ENCODE results near the gene ARID3A.

ARID3A gene

DNA sequence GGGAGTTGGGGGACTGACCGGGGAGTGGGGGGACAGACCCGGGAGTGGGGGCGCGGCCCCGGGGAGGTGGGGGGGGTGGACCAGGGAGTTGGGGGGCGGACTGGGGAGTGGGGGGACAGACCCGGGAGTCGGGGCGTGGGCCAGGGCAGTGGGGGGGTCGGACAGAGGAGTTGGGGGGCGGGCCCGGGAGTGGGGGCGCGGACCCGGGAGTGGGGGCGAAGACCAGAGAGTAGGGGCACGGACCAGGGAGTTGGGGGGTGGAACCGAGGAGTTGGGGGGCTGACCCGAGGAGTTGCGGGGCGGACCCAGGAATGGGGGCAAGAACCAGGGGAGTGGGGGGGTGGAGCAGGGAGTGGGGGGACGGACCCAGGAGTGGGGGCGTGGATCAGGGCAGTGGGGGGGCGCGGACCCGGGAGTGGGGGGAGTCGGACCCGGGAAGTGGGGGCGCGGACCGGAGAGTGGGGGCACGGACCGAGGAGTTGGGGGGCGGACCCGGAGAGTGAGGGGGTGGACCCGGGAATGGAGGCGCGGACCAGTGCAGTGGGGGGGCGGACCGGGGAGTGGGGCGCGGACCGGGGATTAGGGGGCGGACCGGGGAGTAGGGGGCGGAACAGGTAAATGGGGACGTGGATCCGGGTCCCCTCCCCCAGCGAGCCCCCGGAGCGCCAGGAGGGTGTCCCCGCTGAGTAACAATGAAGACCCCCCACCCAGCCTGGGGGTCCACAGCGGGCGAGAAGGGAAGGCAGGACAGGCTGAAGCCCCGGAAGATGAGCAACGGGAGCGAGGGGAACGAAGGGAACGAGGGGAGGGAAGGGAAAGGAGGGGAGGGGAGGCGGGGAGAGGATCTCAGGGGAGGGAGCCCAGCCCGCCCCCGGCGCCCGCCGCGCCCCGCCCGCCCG, 13.4 kb upstream of the ARID3A start:
- no peak for DNase-seq (ENCODE audit: low read depth in 2 of 2)

DNA sequence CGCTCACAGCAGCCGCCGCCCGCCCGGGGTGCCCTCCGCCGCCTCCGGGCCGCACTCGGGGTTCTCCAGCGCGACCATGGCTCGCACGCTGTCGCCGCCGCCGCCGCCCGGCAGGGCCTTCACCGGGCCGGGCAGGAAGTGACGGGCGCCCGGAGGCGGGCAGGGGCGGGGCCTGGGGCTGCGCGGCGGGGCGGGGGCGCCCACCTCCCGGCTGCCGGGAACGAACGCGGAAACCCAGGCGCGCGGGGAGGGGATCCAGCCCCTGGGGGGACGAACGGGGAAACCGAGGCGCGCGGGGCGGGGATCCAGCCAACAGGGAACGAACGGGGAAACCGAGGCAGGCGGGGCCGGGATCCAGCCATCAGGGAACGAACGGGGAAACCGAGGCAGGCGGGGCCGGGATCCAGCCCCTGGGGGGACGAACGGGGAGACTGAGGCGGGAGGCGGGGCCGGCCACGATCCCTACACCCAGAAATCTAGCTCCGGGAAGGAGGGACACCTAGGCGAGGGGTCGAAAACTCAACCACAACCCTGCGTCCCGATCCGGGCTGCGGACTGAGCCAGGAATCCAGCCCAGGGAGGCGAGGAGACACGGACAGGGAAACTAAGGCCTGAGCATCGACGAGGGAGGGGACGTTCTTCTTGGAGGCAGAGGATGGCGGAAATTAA, 12.6 kb upstream of the ARID3A start, which contains the start of gene R3HDM4:
TSS of gene R3HDM4 (minus strand) at position 140 of the 669 bp plus-strand sequence. CDS start at position 78, 62 bp downstream.
- DNase-seq (ENCODE audit: low read depth in 2 of 2): no peak

DNA sequence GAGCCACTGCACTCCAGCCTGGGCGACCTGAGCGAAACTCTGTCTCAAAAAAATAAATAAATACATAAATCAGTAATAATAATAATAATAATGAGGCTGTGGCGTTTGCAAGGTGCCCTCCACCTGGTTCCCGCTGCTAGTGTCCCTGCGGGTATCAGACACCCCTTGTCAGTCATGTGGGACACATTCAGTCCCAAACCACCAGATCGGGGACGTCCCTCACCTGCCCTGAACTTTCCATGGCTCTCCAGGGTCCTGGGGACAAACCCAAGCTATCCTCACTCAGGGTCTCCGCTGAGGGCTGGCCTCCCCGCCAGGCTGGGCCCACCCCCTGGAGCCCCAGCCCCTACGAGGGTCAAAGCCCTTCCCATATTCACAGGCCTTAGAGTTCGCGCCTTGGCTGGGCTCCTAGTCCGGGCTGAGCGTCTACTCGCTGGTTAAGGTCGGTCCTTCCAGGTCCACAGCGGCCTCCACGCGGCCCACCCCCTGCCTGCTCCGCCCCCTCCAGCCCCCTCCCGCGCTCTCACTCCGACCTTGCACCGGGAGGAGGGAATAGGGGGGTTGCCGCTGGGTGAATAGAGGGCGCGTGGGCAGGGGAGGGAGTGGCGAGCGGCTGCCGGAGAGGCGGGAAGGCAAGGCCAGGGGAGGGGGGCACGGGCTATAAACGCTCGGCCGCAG, 9.1 kb upstream of the ARID3A start:
- DNase-seq (ENCODE audit: low read depth in 2 of 2): no peak

DNA sequence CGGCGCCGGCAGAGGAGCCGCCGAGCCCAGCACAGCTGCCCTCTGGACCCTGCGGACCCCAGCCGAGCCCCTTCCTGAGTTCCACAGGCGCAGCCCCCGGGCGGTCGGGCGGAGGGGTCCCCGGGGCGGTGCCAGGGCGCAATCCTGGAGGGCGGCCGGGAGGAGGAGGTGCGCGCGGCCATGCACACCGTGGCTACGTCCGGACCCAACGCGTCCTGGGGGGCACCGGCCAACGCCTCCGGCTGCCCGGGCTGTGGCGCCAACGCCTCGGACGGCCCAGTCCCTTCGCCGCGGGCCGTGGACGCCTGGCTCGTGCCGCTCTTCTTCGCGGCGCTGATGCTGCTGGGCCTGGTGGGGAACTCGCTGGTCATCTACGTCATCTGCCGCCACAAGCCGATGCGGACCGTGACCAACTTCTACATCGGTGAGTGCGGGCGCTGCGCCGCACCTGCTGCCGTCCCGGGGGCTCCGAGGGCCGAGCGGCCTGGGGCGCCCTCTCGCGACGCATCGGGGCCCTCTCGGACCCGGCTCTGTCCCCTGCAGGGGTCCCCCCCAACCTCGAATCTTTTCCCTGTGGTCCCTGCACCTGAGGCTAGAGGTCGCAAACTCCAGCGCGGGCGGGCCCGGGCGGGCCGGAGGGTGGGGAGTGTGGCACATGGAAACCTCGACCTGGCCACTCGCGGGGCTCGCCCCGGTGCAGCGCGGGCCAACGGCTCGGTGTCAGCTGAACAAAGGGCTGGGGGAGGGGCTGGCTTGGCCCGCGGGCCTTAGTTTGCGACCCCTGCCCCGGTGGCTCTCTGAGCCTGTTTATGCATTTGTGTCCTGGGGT, 8.3 kb upstream of the ARID3A start, which contains the start of gene KISS1R:
TSS of gene KISS1R (plus strand) at position 11 of the 829 bp plus-strand sequence. CDS start at position 181, 170 bp downstream.
- no peak for DNase-seq (ENCODE audit: low read depth in 2 of 2)

DNA sequence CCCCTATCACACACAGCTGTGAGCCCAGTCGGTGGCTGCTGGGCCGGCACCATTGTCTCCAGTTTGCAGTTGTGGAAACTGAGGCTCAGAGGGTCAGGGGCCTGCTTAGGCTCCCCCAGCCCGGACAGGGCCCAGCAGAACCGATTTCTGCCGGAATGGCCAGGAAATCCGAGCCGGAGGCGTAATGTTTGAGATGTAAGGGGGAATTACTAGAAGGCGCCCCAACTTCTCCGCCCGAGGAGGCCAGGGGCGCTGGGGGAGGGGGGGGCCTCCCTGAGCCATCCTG, 7.7 kb upstream of the ARID3A start:
- DNase-seq (ENCODE audit: low read depth in 2 of 2): no peak

DNA sequence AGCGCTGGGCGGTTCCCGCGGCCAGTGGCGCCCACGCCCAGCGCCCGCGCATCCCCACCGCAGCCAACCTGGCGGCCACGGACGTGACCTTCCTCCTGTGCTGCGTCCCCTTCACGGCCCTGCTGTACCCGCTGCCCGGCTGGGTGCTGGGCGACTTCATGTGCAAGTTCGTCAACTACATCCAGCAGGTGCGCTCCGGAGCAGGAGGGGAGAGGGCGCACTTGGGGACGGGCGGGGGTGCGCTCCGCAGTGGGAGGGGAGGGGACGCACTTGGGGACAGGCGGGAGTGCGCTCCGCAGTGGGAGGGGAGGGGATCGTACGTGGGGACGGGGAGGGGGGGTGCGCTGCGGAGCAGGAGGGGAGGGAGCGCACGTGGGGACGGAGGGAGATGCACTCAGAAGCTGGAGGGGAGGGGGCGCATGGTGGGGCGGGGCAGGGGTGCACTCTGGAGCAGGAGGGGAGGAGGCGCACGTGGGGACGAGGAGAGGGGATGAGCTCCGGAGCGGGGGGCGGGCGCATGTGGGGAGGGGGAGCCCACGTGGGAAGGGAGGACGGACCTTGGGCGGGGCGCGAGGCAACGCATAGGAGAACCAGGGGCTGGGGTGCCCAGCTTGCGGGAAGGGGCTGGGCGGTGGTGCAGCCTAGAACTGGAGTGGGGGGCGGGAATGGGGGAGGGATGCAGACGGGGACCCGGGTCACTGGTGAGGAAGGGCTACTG, 7.2 kb upstream of the ARID3A start:
- no peak for DNase-seq (ENCODE audit: low read depth in 2 of 2)

DNA sequence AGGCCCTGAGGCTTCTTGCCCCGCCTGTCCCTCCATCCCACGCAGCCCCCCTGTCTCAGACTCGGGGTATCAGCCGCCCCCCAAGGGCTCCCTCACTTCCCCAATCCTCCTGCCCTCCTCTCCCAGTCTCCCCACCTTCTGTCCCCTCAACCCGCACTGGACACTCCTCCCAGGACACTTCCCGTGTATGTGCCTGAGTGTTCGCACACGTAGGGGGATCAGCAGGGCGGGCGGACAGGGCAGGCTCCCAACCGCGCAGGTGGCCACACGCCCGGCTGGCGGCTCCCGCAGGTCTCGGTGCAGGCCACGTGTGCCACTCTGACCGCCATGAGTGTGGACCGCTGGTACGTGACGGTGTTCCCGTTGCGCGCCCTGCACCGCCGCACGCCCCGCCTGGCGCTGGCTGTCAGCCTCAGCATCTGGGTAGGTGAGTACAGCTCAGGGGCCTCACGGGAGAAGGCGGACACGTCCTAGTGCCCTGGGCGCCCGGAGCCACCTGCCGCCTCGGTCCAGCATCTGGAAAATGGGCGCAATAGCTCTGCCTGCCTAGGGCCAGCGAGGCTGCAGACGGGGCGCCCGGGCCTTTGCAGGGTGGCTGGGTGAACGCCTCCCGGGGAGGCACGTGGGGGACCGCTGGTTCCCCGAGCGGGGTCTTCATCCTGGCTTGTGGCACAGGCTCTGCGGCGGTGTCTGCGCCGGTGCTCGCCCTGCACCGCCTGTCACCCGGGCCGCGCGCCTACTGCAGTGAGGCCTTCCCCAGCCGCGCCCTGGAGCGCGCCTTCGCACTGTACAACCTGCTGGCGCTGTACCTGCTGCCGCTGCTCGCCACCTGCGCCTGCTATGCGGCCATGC, 6.4 kb upstream of the ARID3A start:
- DNase-seq (ENCODE audit: low read depth in 2 of 2): no peak

DNA sequence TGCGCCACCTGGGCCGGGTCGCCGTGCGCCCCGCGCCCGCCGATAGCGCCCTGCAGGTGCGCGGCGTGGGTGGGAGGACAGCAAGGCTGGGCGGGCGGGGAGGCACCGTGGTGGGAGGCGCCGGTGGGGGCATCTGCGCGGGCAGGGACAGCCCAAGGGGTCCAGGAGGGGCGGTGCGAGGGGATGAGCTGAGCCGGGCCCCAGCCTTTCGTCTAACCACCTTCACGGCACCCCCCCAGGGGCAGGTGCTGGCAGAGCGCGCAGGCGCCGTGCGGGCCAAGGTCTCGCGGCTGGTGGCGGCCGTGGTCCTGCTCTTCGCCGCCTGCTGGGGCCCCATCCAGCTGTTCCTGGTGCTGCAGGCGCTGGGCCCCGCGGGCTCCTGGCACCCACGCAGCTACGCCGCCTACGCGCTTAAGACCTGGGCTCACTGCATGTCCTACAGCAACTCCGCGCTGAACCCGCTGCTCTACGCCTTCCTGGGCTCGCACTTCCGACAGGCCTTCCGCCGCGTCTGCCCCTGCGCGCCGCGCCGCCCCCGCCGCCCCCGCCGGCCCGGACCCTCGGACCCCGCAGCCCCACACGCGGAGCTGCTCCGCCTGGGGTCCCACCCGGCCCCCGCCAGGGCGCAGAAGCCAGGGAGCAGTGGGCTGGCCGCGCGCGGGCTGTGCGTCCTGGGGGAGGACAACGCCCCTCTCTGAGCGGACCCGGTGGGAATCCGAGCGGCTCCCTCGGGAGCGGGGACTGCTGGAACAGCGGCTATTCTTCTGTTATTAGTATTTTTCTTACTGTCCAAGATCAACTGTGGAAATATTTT, 5.6 kb upstream of the ARID3A start:
- no peak for DNase-seq (ENCODE audit: low read depth in 2 of 2)

DNA sequence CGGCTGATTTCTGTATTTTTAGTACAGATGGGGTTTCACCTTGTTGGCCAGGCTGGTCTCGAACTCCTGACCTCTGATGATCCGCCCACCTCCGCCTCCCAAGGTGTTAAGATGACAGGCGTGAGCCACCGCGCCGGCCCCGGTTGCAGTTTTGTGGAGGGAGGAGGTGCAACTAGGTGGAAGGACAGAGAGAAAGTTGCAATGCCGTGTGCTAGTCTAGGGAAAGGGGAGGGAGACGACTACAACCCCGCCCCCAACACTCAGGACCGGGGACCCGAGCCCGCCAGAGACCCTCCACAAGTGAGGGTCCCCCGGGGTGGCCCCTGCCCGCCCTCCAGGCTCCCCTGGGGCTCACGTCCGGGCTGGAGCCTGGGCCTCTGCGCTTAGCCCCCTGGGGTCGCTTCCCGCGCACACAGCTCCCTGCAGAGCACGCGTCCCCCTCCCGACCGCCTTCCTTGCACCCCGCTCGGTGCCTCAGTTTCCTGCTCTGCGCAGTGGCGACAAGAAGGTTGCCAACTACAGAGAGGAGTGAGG, 1.2 kb upstream of the ARID3A start:
- DNase-seq (ENCODE audit: low read depth in 2 of 2): no peak

DNA sequence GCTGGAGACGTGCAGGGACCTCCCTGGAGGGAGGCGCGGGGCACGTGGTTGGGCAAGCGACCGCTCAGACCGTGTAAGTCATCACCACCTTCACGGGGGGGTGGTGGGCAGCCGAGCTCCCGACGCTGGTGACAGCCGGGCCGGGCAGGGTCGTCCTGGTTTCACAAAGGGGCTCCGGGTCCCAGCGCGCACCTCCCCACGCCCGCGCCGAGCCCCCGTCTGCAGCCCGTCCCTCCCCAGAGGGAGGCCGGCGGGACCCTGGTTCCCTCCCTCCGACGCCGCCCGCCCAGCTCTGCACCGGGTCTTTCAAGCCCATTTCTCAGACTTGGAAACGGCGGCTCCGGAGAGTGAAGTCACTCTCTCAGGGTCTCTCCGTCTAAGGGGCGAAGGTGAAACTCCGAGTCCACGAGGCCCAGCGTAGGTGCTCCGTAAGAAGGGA, 729 bp upstream of the ARID3A start:
- peak in 1 of 2 experiments; percentile 13 for DNase-seq (ENCODE audit: low read depth in 2 of 2)

DNA sequence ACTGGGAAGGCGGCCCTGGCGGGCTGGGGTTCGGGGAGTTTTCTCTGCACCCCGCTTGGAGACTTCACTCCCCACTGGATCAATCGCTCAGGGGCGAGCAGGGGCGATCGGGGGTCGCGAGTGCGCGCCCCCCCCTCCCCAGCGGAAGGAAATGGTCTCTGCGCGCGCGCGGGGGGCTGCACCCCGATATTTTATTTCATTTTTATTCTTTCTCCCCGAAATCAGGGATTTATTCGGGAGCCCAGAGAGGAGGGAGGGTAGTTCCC, 421 bp downstream of the ARID3A start:
- no peak for DNase-seq (ENCODE audit: low read depth in 2 of 2)

DNA sequence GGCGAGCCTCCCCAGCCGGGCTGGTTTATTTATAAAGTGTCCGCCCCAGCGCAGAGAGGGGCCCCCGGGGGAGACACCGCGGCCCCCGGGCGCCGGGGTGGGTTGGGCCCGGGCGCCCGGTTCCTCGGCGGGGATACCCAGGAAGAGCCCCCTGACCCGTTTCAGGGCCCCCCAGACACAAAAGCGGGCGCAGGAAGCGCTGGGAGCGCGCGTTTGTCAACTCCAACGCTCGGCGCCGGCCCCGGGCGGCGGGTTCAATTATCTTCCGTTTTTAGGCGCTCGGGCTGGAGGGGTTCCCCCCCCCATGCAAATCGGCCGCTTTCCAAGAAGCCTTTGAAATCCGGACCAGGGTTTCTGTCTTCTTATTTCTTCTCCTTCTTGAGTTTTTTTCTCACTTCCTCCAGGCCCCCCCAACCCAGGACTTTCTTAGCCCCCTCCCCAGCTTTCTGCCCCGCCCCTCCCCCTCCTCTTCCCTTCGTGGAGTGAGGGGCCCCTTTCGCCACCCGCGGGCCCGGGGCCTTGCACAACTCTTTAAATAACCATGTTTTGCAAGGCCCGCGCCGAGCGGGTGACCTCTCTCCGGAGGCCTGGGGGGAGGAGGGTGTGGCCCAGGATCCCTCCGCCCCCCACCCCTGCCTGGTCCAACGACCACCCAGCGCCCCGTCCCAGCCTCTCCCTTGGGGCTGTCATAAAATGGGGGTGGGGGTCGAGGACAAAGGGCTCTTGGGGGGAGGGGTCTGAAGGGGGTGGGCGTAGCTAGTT, 935 bp downstream of the ARID3A start:
- no peak for DNase-seq (ENCODE audit: low read depth in 2 of 2)

DNA sequence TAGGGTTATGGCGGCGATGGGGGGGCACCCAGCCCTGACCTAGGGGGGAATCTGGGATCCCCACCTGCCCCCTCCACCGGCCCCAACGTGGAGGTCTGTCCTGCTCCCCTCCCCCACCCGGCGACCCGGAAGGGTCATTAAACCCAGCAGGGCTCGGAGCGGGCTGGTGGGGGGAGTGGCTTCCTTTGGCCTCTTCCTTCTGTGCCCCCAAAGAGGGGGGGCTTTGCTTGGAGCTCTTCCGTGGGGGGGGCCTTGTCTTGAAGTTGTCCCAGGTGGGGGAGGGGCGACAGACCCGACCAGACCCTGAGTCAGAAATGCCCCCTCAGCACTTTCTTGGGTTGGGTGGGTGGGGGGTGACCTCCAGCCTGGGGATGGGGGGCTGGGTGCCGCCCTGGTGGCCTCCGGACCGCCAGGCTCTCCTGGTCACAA, 1.5 kb downstream of the ARID3A start:
- DNase-seq (ENCODE audit: low read depth in 2 of 2): no peak

DNA sequence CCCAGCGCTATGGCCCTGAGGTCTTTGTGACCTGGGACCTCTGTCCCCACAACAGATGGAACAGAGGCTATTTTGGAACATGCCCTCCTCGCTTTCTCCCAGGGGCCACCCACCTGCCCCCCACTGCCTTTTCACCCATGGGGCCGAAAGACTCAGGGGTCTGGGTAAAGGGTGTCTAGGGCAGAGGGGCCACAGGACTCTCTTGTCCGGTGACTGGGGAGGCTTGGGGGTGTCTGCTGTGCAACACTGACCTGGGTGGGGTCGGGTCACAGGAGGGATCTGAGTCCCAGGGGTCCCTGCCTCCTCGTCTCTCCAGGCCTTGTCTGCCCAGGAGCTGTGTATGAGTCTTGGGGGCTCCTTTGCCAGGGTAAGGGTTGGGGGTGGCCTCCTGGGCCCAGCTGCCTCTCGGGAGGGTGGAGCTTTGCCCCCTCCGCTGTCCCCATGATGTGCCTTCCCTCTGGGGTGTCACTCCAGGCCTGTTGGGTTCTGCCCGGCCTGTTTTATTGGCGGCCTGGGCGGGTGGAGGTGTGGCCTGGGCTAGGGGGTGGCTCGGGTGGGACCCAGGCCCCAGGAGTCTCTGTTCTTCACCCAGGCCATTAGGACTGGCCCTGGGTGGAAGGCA, 2.1 kb downstream of the ARID3A start:
- no peak for DNase-seq (ENCODE audit: low read depth in 2 of 2)

DNA sequence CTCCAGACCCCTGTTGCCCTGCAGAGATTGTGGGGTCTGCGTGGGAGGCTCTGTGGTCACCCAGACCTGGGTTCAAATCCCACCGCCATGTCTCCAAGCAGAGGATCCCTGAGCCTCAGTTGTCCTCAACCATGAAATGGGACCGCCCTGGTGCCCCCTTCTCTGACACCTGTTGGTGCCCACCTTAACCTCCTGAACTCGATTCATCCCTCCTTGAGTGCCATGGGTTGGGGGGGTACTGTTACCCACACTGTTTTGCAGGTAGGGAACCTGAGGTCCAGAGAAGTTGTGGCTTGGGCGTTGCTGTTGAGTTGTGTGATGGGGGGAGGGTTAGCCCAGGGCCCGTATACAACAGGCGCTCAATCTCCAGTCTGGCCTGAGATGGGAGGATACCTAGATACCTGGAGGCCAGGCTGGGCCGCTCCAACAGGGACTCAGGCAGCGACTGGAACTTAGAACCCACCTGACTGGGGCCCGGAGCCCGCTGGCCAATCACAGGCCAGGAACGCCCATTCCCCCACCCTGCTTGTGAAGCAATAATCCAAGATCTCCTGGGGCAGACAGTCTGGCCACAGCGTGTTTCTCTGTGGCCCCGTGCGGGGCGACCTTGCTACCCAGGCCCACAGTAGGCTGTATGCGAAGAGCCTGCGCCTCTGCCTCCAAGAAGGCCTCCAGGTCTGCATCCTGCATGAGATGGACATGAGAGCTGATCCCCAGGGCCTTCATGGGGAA, 2.8 kb downstream of the ARID3A start:
- DNase-seq (ENCODE audit: low read depth in 2 of 2): no peak

DNA sequence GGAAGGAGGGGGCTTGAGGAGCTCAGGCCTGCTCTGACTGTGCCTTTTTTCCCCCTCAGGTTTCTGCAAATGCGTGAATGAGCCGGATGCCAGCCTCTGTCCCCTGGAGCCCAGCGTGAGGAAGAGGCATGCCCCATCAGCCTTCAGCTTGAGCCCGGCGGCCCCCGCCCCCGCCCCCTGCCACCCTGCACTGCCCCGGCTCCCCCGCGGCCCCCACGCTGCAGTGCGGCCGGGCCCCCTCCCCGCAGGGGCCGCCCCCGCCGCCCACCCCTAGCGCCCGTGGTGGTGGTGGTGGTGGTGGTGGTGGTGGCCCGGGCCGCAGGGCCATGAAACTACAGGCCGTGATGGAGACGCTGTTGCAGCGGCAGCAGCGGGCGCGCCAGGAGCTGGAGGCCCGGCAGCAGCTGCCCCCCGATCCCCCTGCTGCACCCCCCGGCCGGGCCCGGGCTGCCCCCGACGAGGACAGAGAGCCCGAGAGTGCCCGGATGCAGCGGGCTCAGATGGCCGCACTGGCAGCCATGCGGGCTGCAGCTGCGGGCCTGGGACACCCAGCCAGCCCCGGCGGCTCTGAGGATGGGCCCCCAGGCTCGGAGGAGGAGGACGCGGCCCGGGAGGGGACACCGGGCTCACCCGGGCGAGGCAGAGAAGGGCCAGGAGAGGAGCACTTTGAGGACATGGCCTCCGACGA, 3.5 kb downstream of the ARID3A start:
- DNase-seq (ENCODE audit: low read depth in 2 of 2): no peak

DNA sequence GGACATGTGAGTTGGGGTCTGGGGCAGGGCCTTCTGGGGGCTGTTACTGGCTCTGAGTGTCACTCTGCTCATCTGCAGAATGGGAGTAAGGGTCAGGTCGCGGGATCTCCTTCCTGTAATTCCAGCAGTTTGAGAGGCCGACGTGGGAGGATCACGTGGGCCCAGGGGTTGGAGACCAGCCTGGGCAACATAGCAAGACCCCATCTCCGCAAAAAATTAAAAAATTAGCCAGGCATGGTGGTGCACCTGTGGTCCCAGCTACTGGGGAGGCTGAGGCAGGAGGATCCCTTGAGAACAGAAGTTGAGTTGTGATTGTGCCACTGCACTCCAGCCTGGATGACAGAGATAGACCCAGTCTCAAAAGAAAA, 4.0 kb downstream of the ARID3A start:
- DNase-seq (ENCODE audit: low read depth in 2 of 2): no peak
